Measurements from ENCODE around the gene HPCA.

Gene HPCA

DNA sequence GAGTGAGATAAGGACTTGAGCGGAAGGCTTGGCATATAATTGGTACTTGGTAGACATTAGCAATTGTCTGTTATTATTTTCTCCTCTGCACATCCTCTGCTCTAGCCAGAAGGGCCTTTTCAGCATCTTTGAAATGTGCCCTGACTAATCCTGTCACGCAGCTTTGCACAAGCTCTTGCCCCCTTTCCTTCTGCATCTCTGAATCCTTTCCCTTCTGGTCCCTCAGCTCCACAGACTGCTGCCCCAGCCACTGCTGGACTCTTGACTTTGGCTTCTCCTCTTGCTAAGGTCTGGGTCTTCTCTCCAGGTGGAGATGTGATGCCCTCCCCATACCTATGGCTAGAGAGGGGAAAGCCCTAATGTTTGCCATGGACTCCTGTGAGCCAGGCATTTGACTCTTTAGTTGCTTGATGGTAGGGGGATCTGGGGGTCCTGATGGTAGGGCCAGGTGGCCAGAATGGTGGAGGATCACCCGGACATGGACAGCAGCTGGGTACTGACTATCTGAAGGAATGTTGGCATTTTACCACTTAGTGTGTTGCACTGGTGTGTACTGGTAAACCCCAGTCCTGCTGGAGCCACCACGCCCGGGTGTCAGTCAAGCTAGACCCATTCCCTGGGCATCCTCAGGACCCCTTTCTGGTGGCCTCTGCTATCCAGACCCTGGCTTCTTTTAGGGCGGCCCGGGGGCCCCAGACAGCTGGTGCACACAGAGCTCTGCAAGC is 4.4 kb downstream of the HPCA start:
- no peak for DNase-seq

DNA sequence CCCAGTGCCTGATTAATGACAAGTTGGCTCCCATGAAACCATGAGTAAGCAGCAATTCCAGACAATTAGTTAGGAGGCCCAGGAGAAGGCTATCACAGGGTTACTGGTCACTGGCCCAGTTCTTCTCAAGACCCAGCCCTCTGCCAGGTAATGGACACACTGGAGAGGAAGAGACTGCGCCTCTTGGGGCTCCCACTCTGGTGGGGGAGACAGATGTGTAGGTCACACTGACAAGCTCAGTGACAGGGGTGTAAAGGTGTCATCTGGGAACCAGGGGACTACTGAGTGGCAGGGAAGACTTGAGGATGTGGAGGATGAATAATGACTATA is 4.9 kb downstream of the HPCA start:
- DNase-seq = no peak

DNA sequence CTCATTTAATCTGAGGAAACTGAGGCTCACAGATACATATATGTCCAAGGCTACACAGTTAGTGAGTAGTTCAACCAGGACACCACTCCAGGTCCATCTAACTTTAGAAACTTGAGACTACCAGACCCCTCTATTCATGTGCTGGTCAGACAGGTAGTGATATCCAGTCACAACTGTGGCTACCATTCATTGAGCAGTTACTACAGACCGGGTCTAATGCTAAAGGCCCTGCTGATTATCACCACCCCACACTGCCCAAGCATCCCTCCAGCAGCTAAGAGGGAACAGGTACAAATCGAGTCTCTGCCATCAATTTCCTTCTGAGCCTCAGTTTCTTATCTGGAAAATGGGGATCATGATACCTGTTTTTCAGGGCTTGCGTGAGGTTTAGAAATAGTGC is 5.3 kb downstream of the HPCA start:
- DNase-seq = no peak

DNA sequence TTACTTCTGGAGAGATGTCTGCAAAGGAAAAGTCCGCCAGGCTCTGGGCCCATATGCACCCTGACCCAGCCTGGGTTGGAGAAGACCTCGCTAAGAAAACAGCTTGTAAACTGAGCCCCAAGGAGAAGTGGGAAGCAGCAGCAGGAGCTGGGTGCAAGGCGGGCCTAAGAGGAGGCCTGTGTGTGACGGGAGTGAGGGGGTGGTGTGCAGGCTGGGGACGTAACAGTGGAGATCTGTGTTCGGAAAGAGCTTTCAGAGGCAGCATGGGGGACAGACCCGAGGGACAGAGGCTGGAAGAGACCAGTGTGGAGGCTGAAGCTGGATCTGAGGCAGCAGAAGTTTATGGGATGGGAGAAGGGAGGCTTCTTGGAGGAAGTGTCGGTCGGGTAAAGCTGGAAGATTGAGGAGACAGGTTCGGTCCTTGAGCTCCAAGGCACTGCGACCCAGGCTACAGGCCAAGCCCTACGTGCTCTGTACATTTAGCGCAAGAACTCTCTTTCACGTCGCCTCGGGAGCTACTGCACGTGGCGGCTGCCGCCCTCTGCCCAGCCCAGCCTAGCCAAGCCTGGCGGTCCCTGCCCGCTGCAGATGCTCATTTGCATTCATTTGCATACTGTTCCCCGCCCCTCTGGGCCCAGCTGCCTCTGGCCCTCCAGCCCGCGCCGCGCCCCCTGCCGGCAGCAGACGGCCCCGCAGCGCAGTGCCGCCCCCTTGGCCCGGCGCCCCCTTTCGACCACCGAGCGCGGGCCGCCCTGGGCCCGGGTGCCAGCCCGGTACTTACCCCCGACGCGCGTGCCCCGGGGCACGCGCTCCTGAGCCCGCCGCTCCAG is 6.3 kb downstream of the HPCA start:
- DNase-seq = no peak

DNA sequence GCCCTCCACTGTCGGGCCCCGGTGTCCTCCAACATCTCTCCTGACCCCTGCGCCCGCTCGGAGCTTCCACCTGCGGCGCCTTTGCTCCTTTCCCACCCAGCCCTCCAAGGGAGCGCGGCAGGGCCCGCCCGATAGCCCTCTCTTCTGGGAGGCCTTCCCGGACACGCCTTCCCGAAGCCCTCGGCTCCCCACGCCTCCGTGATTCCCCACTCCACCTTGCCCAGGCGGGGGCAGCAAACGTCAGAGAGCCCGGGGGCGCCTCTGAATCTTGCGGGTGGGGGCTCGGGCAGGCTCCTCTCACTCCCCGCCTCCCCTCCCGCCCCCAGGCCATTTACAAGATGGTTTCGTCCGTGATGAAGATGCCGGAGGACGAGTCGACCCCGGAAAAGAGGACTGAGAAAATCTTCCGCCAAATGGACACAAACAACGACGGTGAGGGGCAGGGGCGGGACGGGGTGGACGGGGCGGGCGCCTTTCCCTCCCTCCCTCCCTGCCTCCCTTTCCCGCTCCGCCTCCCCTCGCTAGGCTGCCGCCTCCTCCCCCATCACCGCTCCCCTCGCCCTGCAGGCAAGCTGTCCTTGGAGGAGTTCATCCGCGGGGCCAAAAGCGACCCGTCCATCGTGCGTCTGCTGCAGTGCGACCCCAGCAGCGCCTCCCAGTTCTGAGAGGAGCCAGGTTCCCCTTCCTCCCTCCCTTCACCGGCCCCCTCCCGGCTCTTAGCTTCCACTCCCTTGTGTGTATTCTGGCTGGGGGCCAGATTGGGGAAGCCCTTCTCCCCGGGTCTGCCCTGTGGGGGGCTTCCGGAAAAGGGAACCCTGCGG is 7.1 kb downstream of the HPCA start:
- DNase-seq = no peak

DNA sequence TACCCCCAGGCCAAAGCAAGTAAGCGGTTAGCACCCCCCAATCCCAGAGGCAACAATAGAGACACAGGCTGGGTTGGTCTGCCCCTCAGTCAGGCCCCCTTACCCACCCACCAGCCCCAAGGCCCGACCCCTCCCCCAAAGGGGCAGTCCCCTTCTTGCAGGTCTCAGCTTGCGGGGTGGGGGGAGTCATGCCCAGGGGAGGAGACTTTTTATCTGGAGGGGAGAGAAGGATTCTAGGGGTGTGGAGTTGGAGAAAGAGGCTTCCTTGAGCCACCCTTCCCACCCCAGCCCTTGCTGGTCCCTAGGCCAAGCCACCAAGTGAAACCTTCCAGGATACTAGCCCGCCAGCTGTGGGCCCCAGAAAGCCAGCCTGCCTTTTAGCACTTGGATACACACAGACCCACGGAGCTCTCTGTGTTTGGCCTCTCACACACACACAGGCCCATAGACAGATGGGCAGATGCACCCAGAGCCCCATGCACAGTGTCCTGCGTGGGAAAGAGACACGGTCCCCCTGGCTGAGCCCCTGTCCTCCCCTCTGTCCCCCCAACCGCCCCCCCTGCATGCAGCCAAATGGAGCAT is 7.8 kb downstream of the HPCA start:
- no peak for DNase-seq

DNA sequence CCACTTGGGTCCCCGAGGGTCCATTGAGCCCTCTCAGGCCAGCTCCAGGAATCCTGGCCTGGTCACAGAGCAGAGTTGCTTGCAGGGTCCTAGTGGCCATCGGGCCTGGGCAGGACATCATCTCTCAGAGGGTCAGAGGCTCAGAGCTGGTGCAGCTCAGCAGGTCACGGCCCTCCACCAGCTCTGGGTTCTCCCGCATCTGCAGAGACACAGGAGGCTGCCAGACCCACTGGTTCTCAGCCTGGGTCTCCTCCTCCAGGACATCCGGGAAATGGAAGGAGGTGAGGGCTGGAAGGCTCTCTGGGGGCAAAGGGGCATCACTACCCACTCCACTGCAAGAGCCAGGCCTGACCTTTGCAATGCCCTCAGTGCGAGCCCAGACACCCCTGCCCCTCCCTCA is 8.4 kb downstream of the HPCA start:
- DNase-seq = no peak

DNA sequence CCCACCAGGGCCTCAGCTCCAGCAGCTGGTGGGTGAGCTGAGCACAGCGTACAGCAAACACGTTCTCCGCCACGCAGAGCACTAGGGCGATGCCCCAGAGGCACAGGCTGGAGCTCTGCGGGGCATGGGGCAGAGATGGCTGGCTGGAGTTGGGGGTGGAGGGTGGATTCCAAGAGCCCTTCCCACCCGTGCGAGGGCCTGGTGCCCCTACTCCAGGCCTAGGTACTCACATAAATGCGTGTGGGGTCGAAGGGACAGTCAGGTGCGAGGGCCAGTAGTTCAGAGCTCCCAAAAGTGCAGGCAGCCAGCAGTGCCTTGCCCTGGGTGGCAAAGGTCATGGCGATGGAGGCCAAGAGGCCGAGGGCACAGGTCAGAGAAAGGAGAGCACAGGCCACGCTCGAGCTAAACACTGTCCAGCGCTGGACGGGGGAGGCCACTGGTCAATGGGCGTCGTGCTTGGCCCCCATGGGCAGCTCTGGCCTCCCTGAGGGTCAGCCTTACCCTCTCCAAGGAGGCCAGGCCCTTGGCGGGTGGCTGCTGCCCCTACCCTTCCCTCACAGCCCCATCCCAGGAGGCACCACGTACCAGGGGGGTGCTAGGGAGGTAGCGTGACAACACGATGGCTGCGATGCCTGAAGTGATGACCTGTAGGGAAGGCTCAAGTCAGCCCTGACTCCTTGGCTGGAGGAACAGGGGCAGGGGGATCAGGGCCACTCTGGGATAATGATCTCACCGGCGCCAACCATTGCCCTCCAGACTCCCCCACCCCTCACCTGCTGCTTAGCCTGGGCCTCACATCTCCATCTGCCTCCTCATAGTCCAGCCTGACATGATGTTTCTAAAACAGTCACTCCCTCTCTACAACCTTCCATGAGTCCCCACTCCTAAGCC is 9.3 kb downstream of the HPCA start:
- no peak for DNase-seq

DNA sequence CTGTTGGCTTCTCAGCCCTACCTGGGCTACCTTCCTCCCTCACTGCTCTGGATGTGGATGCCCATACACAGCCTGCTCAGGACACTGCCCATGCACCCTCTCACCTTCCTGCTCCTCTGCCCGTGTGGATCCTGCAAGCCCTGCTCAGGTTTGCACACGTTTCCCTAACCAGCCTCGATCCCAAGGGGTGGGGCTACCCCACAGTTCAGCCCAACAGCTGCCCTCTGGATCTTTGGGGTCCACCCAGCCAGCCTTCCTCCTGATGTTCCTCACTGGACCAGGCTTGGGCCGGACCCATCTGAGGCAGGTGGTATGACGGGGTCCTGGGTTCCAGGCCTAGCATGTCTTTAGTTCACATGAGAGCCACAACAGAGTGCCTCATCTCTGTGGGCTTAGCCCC is 10.2 kb downstream of the HPCA start:
- DNase-seq = no peak

DNA sequence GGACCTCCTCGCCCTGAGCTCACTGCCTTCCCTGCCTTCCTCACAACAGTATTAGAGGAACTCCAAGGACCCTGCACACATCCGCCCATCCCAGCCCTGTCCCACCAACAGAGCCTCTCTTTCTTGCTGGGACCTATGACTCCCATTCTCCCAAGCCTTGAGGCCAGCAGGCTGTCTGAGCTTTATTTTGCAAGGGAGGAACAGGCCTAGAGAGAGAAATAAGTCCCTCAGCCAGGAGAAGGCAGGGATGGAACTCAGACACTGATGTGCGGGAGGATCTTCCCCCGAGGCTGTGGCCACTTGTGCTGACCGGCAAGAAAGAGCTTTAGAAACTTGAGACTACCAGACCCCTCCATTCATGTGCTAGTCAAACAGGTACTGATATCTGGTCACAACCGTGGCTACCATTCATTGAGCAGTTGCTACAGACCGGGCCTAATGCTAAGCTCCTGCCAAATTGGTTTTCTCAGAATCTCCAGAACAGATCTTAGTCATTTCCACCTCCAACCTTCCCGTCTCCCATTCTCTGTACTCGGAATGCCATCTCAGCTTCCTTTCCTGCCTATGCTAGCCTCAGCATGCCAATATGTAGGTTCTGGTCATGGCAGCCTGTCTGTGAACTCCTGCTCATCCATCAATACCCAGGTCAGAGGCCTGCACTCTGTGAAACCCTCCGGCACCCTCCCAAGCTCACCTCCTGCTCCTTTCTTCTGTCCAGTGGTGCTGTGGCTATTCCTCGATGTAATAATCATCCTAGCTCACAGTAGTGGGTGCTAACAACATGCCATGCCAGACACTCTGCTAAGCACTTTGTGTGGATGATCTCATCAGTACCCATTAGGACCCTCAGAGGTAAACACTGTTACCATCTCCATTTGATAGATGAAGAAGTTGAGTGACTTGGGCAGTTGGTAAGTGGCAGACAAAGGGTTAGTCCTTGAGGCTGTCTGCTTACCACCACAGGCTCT is 11.1 kb downstream of the HPCA start:
- DNase-seq = no peak

DNA sequence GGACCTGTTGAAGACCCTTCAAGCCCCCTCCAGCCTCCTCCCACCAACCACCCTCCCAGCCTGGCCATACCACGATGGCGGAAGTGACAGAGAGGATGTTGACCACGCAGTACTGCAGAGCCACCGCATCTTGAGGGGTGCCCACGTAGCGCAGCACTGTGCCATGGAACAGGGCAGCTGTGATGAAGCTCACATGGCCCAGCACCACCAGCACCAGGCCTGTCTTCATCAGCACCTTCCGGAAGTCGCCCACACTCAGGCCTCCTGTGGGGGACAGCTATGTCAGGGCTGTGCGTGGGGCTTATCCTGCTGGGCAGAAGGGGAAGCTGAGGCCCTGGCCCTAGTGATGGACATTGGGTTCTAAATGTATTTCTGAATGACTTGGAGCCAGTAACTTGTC is 11.8 kb downstream of the HPCA start:
- no peak for DNase-seq

DNA sequence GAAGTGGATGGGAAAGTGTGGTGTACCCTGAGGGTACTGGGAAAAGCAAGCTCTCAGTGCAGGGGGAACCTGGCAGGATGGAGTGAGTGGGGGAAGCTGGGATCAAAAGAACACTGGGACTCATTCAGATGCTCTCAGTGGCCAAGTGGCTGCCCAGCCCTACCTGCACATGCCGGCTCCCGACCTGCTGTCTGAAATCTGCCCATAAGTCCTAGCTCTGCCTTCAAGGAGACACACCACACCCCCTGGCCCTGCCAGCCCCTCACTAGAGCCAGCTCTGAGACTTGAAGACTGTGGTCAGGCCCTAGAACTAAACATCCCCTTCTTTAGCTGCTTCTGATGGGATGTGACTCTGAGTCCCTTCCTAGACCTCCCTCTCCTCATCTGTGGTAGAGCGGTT is 12.7 kb downstream of the HPCA start:
- DNase-seq = no peak

DNA sequence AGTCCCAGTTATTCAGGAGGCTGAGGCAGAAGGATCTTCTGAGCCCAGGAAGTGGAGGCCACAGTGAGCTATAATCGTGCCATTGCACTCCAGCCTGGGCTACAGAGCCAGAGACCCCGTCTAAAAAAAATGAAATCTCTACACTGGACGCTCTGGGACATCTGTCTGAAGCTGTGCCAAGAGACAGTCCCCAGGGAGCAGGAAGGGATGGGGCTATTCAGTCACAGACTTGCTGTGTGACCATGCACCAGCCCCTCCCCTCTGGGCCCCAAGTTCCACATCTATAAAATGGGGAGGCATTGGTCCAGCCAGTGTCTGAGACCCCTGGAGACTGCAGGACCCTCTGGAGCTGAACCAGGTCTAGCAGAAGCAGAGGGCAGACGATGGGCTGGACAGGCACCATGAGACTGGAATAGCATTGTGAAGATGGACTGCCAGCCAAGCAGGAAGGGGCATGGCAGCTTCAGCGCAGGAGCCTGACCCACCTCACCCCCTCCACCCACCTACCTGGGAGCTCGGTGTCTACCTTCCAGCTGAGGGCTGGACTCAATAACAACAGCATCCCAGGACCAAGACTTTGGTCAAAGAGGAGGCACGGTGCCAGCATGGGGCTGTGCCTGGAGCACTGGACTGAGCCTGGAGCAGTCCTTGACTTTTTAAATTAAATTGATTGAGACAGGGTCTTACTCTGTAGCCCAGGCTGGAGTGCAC is 13.4 kb downstream of the HPCA start:
- DNase-seq = no peak

DNA sequence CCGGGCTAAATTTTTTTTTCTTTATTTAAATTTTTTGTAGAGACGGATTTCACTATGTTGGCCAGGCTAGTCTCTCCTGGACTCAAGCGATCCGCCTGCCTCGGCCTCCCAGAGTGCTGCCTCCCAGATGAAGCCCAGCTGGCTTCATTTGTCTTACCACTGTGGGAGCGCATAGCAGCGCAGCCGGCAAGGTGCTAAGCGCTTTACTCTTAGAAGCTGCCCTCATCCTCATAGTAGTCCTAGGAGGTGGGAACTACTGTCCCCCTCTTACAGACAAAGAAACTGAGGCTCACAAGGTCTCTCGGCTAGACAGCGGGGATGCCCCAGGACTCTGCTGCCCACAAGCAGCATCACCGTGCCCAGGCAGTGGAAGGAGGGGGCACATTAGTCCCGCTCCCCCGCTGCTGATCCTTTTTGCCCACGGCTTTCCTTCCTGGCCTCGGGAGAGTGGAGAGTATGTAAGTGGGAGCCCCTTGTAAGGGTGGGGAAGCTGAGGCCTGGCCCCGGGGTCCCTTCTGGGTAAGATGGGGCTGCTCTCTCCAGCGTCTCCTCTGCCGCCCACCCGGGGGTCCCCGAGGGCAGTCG is 14.2 kb downstream of the HPCA start:
- no peak for DNase-seq

DNA sequence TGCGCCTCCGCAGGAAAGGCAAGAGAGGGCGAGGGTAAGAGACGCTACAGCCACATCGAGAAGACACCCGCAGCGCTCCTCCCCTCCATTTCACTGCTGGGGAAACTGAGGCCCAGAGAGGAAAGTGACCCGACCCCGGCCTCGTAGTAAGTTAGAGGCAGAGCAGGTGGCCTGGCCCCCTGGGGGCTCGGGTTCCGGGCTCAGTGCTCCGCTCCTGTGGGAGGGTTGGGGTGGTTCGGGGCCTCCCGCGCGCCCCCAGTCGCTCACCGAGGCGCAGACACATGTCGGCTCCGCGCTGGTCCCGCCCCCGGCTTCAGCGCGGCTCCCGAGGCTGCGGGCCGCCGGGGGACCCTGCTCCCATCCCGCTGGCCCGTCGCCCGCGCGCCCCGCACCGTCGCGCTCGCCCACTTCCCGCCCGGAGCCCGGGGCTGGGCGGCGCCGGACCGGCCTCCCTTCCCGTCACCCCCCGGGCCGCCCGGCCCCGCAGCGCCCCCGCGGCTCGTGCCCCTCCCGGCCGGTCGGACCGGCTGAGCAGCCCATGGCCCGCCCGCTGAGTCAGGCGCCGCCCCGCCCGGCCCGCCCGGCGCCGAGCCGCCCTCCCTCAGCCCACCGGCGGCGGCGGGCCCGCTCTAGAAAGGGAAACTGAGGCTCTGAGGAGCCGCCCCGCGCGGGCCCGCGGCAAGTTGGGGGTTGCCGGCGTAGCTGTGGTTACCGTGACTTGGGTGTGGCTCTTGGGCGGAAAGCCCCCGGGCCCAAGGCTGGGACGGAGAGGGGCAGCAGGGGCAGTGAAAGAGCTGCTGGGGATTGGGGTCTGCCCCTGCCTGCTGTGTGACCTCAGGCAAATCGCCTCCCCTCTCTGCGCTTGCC is 14.9 kb downstream of the HPCA start, which contains the start of gene TMEM54:
Gene TMEM54 (minus strand): TSS at position 434 of the 867 bp plus-strand sequence. CDS start 151 bp downstream, at position 283.
- no peak for DNase-seq

DNA sequence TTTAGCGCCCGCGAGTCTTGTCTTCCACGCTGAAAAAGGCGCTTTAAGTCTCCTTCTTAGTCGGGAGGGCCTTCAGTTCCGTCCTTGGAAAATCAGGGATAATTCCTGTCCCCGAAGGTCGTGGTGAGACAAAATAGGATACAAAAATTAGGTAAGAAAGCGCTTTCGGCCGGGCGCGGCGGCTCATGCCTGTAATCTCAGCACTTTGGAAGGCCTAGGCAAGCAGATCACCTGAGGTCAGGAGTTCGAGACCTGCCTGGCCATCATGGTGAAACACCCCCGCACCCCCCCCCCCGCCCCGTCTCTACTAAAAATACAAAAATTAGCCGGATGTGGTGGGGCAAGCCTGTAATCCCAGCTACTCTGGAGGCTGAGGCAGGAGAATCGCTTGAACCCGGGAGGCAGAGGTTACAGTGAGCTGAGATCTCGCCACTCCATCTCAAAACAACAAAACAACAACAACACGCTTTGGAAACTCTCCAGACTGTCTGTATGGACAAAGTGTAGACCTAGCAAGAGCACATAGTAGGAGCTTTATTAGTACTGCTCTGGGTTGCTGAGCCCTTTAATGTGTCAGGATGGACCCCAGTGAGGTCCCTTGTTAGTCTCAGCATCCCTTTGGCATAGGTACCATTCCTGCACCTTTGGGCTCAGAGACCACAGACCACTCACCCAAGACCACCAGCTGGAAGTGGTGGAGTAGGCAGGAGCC is 15.7 kb downstream of the HPCA start:
- no peak for DNase-seq

DNA sequence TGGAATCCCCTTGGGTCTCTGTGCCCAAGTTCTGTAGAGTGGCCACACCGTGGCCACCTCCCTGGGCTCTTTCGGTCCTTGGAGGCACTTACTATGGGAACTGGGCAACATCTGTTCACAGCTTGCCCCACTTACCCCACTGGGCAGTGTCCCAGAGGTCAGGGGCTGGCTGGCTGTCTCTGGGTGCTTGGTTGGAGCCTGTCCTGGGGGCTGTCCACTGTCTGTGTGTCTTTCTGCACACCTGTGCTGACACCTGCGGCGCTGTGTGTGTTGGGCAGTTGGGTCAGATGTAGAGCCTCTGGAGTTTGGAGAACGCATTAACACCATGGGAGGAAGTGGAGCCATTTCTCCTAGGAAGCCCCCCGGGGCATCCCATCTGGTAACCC is 16.2 kb downstream of the HPCA start:
- DNase-seq = no peak

Measured in GF-D8 (cell line).